HepG2 (cell line): Measurements from ENCODE around the gene SMAP2. TPM values are rescaled to one million over a fixed set of nuclear protein-coding genes. Genes with fewer than 3 reads are reported as not detected.

Source experiments
- ATAC-seq: fragments of 200-7000 bp; cut with Tn5 transposase; 3 replicates; pipeline ENCODE4 v1.9.1; 2020; ENCODE audit warnings: mild to moderate bottlenecking, moderate library complexity
- BruUV-seq: library from RNA; stranded (reverse); fragments of 400-500 nt; replicated peaks from 2 replicates; lab custom pipeline; 2021; lab: Mats Ljungman, UMichigan
- CTCF ChIA-PET: fragments of 300-600 bp; formaldehyde crosslinking; extraction: SDS; loops from one replicate; lab custom pipeline; 2021; ENCODE audit warnings: low total read pairs, inconsistent platforms, low intra/inter-chr PET ratio; lab: Yijun Ruan, JAX
- POLR2A ChIA-PET: fragments of 350-600 bp; sonication (Branson Sonifier 250); formaldehyde crosslinking; loops from one replicate; lab custom pipeline; 2020; ENCODE audit warnings: antibody characterized with exemption, inconsistent platforms; lab: Yijun Ruan, JAX
- DNase-seq: peaks from one replicate; pipeline ENCODE4 v3.0.0-alpha.2; 2015; ENCODE audit warnings: low spot score
- FAIRE-seq: peaks from 3 replicates; lab custom pipeline; 2011; peaks lifted over from hg19 to GRCh38; lab: Jason Lieb, UNC
- H2AFZ ChIP-seq: one replicate; pipeline ENCODE4 v1.6.1; 2011; ENCODE audit warnings: low read length, inconsistent platforms
- H3K27ac ChIP-seq: fragments of 300-600 bp; 3 replicates; pipeline ENCODE4 v1.8.0; 2011; ENCODE audit warnings: mixed run types, mild to moderate bottlenecking, mixed read lengths, low read length, inconsistent platforms; ENCODE audit not compliant: insufficient read depth; ENCODE audit errors: extremely low read length
- H3K27me3 ChIP-seq, 2 experiments: fragments of 200-600 bp in 1 of 2; 2 replicates in 1 of 2; 3 replicates in 1 of 2; pipeline versions ENCODE4 v1.6.0 to v1.8.0; 2011; ENCODE audit warnings: low read length in 2 of 2, mild to moderate bottlenecking in 2 of 2, moderate library complexity in 2 of 2, inconsistent platforms in 1 of 2; ENCODE audit not compliant: insufficient read depth in 2 of 2, control insufficient read depth in 1 of 2
- H3K36me3 ChIP-seq, 2 experiments: fragments of 200-600 bp in 1 of 2; replicated peaks in 1 of 2; 2 replicates in 1 of 2; 3 replicates in 1 of 2; pipeline versions ENCODE4 v1.5.1 to v1.8.0; 2011; ENCODE audit warnings: low read length in 2 of 2, inconsistent platforms in 1 of 2; ENCODE audit not compliant: insufficient read depth in 2 of 2, control insufficient read depth in 1 of 2
- H3K4me1 ChIP-seq: 2 replicates; pipeline ENCODE4 v1.5.1; 2012; ENCODE audit warnings: low read length, inconsistent platforms; ENCODE audit not compliant: insufficient read depth
- H3K4me2 ChIP-seq: 2 replicates; pipeline ENCODE4 v1.6.0; 2011; ENCODE audit warnings: low read depth, low read length, inconsistent platforms
- H3K4me3 ChIP-seq, 3 experiments: fragments of 200-600 bp in 1 of 3; sonication (generic), shearing (Covaris generic) in 1 of 3; replicated peaks in 1 of 3; 2 replicates each; pipeline ENCODE4 v1.5.1; 2011 to 2016; ENCODE audit warnings: low read length in 3 of 3, inconsistent platforms in 2 of 3, low read depth in 2 of 3, mild to moderate bottlenecking in 2 of 3, control low read depth in 1 of 3, mixed read lengths in 1 of 3; ENCODE audit not compliant: insufficient read depth in 1 of 3
- H3K79me2 ChIP-seq: one replicate; pipeline ENCODE4 v1.6.1; 2011; ENCODE audit warnings: low read length, inconsistent platforms; ENCODE audit not compliant: insufficient read depth
- H3K9ac ChIP-seq: 2 replicates; pipeline ENCODE4 v1.6.0; 2011; ENCODE audit warnings: mild to moderate bottlenecking, low read depth, low read length, inconsistent platforms; ENCODE audit not compliant: insufficient read depth
- H3K9me3 ChIP-seq: 2 replicates; pipeline ENCODE4 v1.5.1; 2012; ENCODE audit warnings: mild to moderate bottlenecking, low read length
- H4K20me1 ChIP-seq: 2 replicates; pipeline ENCODE4 v1.6.0; 2011; ENCODE audit warnings: inconsistent platforms, mild to moderate bottlenecking, low read length, moderate library complexity; ENCODE audit not compliant: insufficient read depth
- AHR ChIP-seq: IDR thresholded peaks from 2 replicates; pipeline ENCODE4 v1.6.1; 2018; ENCODE audit warnings: missing genetic modification reagents, missing compliant biosample characterization
- EED ChIP-seq: sonication (generic); formaldehyde crosslinking; IDR thresholded peaks from 2 replicates; pipeline ENCODE4 v1.5.0; 2020; ENCODE audit warnings: mild to moderate bottlenecking, missing genetic modification reagents
- ETV5 ChIP-seq: IDR thresholded peaks from 2 replicates; pipeline ENCODE4 v1.6.1; 2018; ENCODE audit warnings: missing biosample characterization, missing genetic modification reagents, inconsistent platforms, borderline replicate concordance
- FOXA3 ChIP-seq: IDR thresholded peaks from 2 replicates; pipeline ENCODE4 v1.6.1; 2016; ENCODE audit warnings: missing genetic modification reagents, missing compliant biosample characterization
- GLI4 ChIP-seq: sonication (generic); formaldehyde crosslinking; IDR thresholded peaks from 2 replicates; pipeline ENCODE4 v1.5.1; 2020; ENCODE audit warnings: missing genetic modification reagents, mild to moderate bottlenecking, moderate library complexity, borderline replicate concordance
- HMGA1 ChIP-seq: sonication (generic); formaldehyde crosslinking; conservative IDR thresholded peaks from 2 replicates; pipeline ENCODE4 v1.4.0; 2020; ENCODE audit warnings: missing genetic modification reagents
- HNRNPL ChIP-seq: fragments of 200-400 bp; formaldehyde crosslinking; IDR thresholded peaks from 2 replicates; pipeline ENCODE4 v1.6.1; 2017; ENCODE audit warnings: mild to moderate bottlenecking, low read depth, low read length
- HOXA5 ChIP-seq: sonication (generic); formaldehyde crosslinking; IDR thresholded peaks from 2 replicates; pipeline ENCODE4 v1.4.0; 2020; ENCODE audit warnings: missing genetic modification reagents
- KDM3A ChIP-seq: IDR thresholded peaks from 2 replicates; pipeline ENCODE4 v1.6.1; 2018; ENCODE audit warnings: low read depth, missing compliant biosample characterization
- NR1H2 ChIP-seq: sonication (generic); formaldehyde crosslinking; IDR thresholded peaks from 2 replicates; pipeline ENCODE4 v1.8.1; 2022; ENCODE audit warnings: low read depth, missing genetic modification reagents, borderline replicate concordance
- POLR2AphosphoS2 ChIP-seq: IDR thresholded peaks from 2 replicates; pipeline ENCODE4 v1.6.1; 2011; ENCODE audit warnings: low read depth, low read length, improper control_type of control experiment
- PRDM4 ChIP-seq: sonication (generic); formaldehyde crosslinking; IDR thresholded peaks from 2 replicates; pipeline ENCODE4 v1.9.0; 2021; ENCODE audit warnings: missing genetic modification reagents, borderline replicate concordance
- PRMT3 ChIP-seq: sonication (generic); formaldehyde crosslinking; IDR thresholded peaks from 2 replicates; pipeline ENCODE4 v1.8.1; 2022; ENCODE audit warnings: low read depth, mild to moderate bottlenecking, moderate library complexity, missing genetic modification reagents, borderline replicate concordance
- SIX1 ChIP-seq: sonication (generic); formaldehyde crosslinking; IDR thresholded peaks from 2 replicates; pipeline ENCODE4 v1.4.0; 2020; ENCODE audit warnings: missing genetic modification reagents, borderline replicate concordance
- STAG1 ChIP-seq: sonication (generic); formaldehyde crosslinking; IDR thresholded peaks from 2 replicates; pipeline ENCODE4 v1.4.0; 2020; ENCODE audit warnings: missing genetic modification reagents
- ZC3H4 ChIP-seq: sonication (generic); formaldehyde crosslinking; IDR thresholded peaks from 2 replicates; pipeline ENCODE4 v1.4.0; 2020; ENCODE audit warnings: missing genetic modification reagents, borderline replicate concordance
- ZNF12 ChIP-seq: sonication (generic); formaldehyde crosslinking; IDR thresholded peaks from 2 replicates; pipeline ENCODE4 v1.5.0; 2020; ENCODE audit warnings: missing genetic modification reagents
- ZNF512 ChIP-seq: sonication (generic); formaldehyde crosslinking; IDR thresholded peaks from 2 replicates; pipeline ENCODE4 v1.4.0; 2020; ENCODE audit warnings: mild to moderate bottlenecking, missing genetic modification reagents
- ZNF713 ChIP-seq: sonication (generic); formaldehyde crosslinking; IDR thresholded peaks from 2 replicates; pipeline ENCODE4 v1.4.0; 2020; ENCODE audit warnings: mild to moderate bottlenecking, missing genetic modification reagents
- WGBS: methylation state at CpG from one replicate; pipeline ENCODE4 v1.1.6; 2017; ENCODE audit warnings: low lambda C conversion rate; 5-methylcytosine and 5-hydroxymethylcytosine counted together
- in situ Hi-C: cut with HindIII; loops from 2 replicates; pipeline ENCODE4 v1.10.0; 2017; ENCODE audit warnings: low pct_unique_long_range_greater_than_20kb; ENCODE audit not compliant: extremely low pct_ligation_motif_present
- intact Hi-C: fragments of 100-400 bp; cut with micrococcal nuclease; formaldehyde crosslinking; loops from one replicate; pipeline ENCODE4 v1.10.0; 2022; ENCODE audit not compliant: unreplicated experiment
- polyA plus RNA-seq, 8 experiments: library from polyadenylated mRNA; depleted of rRNA in 3 of 8; stranded (reverse) in 7 of 8; unstranded in 1 of 8; fragments of >200 nt; fragmentation: Illumina TruSeq in 4 of 8; extraction: Trizol in 4 of 8; gene quantifications; 2 replicates each; pipeline versions ENCODE4 v1.2.1 to v1.2.3, GENCODE V29; 2011 to 2016; ENCODE audit warnings: low read depth in 4 of 8, missing spikeins in 1 of 8, mixed read lengths in 1 of 8; ENCODE audit not compliant: insufficient read depth in 1 of 8
- total RNA-seq, 5 experiments: library from RNA; depleted of rRNA; stranded (reverse); fragments of >200 nt; fragmentation: Illumina TruSeq; extraction: Trizol; gene quantifications; 2 replicates each; pipeline ENCODE4 v1.2.3, GENCODE V29; 2016; ENCODE audit warnings: low read depth in 1 of 5
- TF ChIP-seq, protein P1 (sequence below): sonication (generic); formaldehyde crosslinking; IDR thresholded peaks from 2 replicates; pipeline ENCODE4 v1.5.0; 2020; ENCODE audit warnings: missing genetic modification reagents, mild to moderate bottlenecking, borderline replicate concordance

SMAP2 gene
- total and polyA plus RNA-seq, 2 of the 13 experiments (the other 11 are each of a cell fraction or from before 2014, with no cell fraction given): 19.0 to 22.3 TPM

DNA sequence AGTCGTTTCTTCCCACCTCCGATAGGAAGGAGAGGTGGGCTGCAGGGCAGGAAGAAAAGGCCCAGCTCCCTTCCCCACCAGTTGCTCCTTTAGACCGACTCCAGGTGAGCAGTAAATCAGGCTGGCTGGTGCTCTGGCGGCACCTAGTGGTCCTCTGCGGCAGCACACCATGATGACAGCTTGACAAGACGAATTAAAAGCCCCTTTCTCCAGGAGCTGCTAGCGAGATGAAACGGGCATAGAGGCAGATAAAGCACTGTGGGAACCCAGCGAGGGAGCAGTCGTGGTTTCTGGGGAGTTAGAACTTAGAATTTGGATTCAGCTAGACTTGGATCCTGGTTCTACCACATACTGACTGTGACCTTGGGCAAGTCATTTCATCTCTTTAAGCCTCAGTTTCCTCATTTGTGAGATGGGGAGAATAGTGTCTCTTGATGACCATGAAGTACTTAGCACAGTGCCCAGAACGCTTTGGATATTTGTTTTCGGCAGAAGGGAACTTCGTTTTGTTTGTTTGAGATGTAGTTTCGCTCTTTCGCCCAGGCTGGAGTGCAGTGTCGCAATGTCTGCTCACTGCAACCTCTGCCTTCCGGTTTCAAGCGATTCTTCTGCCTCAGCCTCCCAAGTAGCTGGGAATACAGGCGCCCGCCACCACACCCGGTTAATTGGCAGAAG, 34.6 kb upstream of the SMAP2 start:
- peak; percentile 91 for ATAC-seq
- 0 out of 2 replicates have a peak, but pooled peaks cover 6% of the 10 kb centered on the region for H3K9me3 ChIP-seq
- 9% methylated on average over 21 of the region's 21 CpGs for WGBS
- no peaks in the 10 kb centered on the region for H4K20me1 ChIP-seq
- peak overlapping the region; percentile 30 to 54 (median 40) for H3K4me3 ChIP-seq
- H2AFZ ChIP-seq: peak overlapping the region; percentile 59
- peak; percentile 81 for FAIRE-seq
- no TSS peak for BruUV-seq
- CTCF ChIA-PET: interaction anchor here (0.7 to 2.7 kb wide), 8 partner anchors 24 to 260 kb away, joined by 3 to 16 read pairs (median 6); no protein-coding TSS in a partner anchor
- in situ Hi-C loops: loop anchor here (5.0 kb wide), 2 partner anchors 63 to 197 kb away; no protein-coding TSS in a partner anchor
- H3K79me2 ChIP-seq: no peaks in the 10 kb centered on the region
- POLR2A ChIA-PET: interaction anchor here (0.5 to 2.3 kb wide), 10 partner anchors 21 to 195 kb away, joined by 3 to 16 read pairs (median 4); no protein-coding TSS in a partner anchor
- peak; percentile 76 for DNase-seq
- intact Hi-C loops: loop anchor here (1.0 to 2.0 kb wide), 4 partner anchors 66 to 255 kb away; no protein-coding TSS in a partner anchor
- H3K27ac ChIP-seq: no peak overlapping the region
- H3K4me1 ChIP-seq: peaks cover 57% of the 10 kb centered on the region
- peak overlapping the region; percentile 91 for H3K4me2 ChIP-seq
- H3K9ac ChIP-seq: 0 out of 2 replicates have a peak overlapping the region, but pooled peaks have one; percentile 14
- no peaks in the 10 kb centered on the region; a peak in 2 of 5 replicates for H3K27me3 ChIP-seq
- no peaks in the 10 kb centered on the region for H3K36me3 ChIP-seq
- TF ChIP-seq EED (CRISPR knock-in tag) (no peak), STAG1 (CRISPR knock-in tag) (peak; percentile 100), HNRNPL (no peak), PRMT3 (CRISPR knock-in tag) (no peak), ZC3H4 (CRISPR knock-in tag) (no peak), NR1H2 (CRISPR knock-in tag) (no peak), ZNF512 (CRISPR knock-in tag) (no peak), PRDM4 (CRISPR knock-in tag) (no peak), ZNF12 (CRISPR knock-in tag) (no peak), POLR2AphosphoS2 (no peak), GLI4 (CRISPR knock-in tag) (no peak), ETV5 (peak; percentile 74), HOXA5 (CRISPR knock-in tag) (peak; percentile 45; the same call in 1 of the 2 replicates), SIX1 (CRISPR knock-in tag) (peak; percentile 58; the same call in 1 of the 2 replicates), FOXA3 (CRISPR knock-in tag) (peak; percentile 27; the same call in 1 of the 2 replicates), KDM3A (0 out of 2 replicates have a peak, but pooled peaks have one; percentile 33), HMGA1 (CRISPR knock-in tag) (no peak), AHR (CRISPR knock-in tag) (0 out of 2 replicates have a peak, but pooled peaks have one; percentile 60), ZNF713 (CRISPR knock-in tag) (no peak; the same call in 1 of the 2 replicates)
- TF ChIP-seq, protein P1, sequence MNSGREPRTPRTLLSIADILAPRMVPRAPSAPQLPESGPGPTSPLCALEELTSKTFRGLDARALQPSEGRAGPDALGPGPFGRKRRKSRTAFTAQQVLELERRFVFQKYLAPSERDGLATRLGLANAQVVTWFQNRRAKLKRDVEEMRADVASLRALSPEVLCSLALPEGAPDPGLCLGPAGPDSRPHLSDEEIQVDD (CRISPR knock-in tag): no peak
